ENCODE results near the gene TRAPPC2.

Gene TRAPPC2

GRCh38 chrX:13669246-13669737 lies 65.1 kb downstream of the TRAPPC2 start:
- DNase-seq (ENCODE audit: low read depth) = peak; percentile 9

DNA sequence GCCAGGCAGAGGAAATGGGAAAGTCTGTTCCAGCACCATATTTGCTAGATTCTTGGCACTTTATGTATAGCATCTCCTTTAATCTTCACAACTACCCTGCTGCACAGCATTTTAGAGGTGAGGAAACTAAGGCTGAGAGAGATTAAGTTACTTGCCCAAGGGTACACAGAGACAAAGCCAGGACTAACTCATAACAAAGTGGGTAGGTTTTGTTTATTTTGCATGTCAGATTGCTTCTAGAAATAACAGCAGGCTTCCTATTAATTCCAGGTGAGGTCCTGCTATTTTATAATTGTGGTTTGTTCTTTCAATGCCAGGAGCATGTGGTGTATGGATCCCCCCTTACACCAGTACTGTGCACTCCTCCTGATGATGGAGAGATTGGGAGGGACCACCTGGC lies 66.5 kb downstream of the TRAPPC2 start:
- DNase-seq (ENCODE audit: low read depth) = no peak

- DNase-seq (ENCODE audit: low read depth) = no peak
Measured at GRCh38 chrX:13666836-13667235, 67.6 kb downstream of the TRAPPC2 start.

DNA sequence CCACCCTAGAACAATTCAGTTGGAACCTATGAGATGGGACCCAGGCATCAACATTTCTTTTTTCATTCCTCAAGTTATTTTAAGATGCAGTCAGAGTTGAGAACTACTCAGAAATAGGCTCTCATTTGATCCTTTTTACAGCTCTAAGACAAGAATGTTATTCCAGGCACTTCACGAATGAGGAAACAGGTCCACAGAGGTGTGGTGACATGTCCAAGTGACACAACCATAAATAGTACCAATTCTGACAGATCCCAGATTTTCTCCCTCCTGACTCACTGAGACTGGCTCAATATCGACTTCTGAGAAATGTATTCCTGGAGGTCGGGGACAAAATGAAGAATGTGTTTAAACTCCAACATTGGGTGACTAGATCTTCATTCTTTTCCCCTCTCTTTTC lies 70.4 kb downstream of the TRAPPC2 start:
- DNase-seq (ENCODE audit: low read depth) = no peak

GRCh38 chrX:13662355-13662791 lies 72.0 kb downstream of the TRAPPC2 start:
- no peak for DNase-seq (ENCODE audit: low read depth)
